Measurements from ENCODE around the gene TEX28.
"Not testable (repeated sequence)": the region's sequence is repeated elsewhere in the genome, so short reads cannot be mapped to it uniquely, and the experiment has no call there.

Gene TEX28, protein sequence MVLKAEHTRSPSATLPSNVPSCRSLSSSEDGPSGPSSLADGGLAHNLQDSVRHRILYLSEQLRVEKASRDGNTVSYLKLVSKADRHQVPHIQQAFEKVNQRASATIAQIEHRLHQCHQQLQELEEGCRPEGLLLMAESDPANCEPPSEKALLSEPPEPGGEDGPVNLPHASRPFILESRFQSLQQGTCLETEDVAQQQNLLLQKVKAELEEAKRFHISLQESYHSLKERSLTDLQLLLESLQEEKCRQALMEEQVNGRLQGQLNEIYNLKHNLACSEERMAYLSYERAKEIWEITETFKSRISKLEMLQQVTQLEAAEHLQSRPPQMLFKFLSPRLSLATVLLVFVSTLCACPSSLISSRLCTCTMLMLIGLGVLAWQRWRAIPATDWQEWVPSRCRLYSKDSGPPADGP

DNA sequence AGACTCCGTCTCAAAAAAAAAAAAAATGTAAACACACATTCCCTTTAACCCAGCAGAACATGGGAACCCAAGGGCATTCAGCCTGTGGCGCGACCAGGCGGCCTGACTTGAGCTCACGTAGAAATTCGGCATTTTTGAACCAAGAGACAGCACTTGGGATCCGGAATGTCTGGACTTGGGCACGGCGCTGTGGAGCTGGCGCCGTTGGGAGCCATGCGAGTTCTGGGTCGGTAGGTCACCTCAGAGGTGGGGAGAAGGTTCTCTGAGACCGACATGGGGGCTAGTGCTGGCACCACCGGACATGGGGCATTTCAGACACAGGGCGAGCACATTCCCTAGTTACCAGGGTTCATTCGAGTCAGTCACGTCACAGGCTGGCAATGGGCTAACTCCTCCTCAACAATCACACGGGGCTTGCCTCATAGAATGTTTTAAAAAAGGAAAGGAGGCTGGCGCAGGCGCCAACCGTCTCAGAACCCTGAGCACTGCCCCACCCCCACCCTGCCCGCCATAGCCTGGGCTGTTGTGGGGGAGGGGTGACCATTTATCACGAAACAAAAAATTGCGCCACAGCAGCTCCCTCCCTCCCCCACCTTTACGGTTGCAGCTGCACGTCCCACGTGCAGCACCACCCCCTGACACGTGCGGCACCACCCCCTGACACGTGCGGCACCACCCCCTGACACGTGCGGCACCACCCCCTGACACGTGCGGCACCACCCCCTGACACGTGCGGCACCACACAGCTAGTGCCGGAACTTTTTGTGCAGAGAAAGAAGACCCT, at the start of gene TEX28:
TEX28 (minus strand) TSS at position 334 of the 784 bp plus-strand sequence. CDS start 3,007 bp downstream, outside the sequence.
- intact Hi-C loops (cut with DNase I): no loop called here
- DNase-seq: peak in 2 of 10 donors; percentile 45 to 46

DNA sequence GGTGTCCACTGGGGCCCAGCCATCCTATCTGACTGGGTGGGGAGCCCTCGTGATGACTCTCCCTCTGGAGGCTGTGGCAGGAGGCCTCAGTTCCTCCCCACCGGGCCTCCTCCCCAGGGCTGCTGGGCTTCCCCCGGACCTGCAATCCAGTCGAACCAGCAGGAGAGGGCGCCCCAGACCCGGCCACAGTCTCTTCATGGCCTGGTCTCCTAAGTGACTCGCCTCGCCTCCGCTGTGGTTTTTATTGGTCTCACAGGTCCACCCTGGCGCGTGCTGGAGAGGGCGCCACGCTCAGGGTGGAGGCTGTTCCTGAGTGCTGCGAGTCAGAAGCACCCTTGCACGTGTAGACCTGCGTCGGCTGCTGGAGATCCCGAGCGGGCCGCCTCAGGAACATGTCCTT, 48.7 kb upstream of the TEX28 start:
- DNase-seq; intact Hi-C loops (cut with DNase I): not testable (repeated sequence)

DNA sequence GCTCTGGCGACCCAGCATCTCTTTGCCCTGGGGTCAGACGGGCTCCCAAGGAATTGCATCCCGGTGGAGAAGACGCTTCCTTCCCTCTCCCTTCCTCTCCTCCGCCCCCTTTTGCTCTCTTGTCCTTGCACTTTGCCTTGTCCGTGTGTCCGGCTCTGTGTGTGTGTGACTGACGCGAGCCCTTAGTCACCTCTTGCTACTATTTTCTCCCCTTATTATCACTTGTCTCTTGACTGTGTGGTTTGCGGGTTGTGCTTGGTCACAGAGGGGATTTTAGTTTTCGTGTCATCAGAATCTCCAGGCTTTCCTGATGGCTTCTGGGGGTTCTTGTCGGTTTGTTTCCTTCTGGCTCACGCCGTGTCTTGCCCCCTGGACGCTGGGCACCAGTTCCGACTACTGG, 48.1 kb upstream of the TEX28 start:
- DNase-seq; intact Hi-C loops (cut with DNase I): not testable (repeated sequence)

DNA sequence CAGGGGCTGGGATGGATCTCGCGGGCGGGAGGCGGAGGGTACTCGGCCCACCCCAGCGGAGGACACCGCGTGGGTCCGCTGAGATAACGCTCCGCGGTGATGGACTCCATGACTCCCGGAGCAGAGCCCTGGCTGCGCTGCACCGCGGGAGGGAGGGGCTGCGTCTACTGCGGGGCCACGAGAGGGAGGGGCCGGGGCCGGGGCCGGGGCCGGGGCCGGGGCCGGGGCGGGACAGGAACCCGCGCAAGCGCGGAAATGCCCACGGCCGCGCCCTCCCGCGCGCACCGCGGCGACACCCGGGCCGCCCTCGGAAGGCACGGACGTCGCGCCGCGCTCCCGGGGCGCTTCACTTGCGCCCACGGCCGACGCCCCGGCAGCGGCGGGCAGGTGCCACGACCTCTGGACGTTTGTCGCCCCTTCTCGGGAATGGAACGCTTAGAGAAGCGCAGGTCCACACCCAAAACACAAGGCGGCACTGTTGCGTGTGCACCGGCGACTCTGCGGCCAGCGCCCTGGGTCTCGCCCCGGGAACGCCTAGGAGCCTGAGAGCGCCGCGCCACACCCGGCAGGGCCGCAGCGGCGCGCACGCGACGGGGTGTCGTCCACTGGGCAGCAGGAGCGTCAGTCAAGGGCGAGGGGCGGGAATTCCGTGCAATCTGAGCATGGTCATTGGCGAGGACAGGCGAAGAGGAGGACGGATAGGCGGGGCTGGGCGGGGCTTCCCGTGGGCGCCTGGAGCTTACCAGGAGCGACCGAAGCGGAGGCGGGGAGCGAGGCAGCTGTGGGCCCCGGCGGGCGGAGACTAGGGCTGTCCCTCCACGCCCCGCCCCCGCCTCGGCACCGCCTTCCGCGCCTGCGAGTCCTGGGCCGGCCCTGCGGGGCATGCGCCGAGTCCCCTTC, 46.7 kb upstream of the TEX28 start:
- DNase-seq: peak in 1 of 10 donors; percentile 44
- intact Hi-C loops (cut with DNase I): not testable (repeated sequence)

DNA sequence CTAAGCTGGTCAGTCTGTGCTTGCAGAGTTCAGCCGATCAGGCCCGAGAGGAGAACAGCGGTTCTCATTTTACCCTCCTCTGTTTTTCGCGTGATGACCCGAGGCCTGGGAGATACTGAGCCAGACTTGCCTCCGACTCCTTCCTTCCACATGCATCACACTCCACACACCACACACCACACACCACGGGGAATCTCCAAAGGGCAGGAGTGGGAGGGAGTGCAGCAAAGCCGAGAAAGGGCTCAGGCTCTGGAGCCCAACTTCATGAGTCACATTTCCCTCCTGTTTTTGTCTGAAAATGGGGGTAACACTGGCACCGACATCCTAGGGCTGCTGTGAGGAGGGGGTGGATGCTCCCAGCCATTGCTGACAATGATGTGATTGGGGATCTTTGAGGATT, 39.6 kb upstream of the TEX28 start:
- intact Hi-C loops (cut with DNase I): no loop called here
- peak in 2 of 10 donors; percentile 19 to 53 for DNase-seq

DNA sequence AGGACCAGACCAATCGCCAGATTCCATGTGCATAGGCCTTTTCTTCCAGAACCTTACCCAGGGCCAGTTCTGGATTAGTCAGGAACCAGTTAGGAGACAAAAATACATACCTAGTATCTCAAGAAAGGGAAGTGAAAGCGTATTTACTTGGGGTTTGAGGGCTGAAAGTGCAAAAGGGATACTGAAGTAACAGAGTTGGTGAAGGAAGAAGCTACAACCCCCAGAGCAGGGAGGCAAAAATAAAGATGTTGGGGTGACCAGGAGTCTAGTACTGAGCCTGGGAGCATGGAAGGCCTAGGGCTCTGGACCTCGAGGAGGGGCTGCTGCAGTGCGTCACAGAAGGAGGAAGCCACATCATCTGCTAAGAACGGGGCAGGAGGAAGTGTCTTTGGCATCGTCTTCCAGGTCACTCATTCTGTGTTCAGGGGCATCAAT, 38.9 kb upstream of the TEX28 start:
- DNase-seq: peak in 2 of 10 donors; percentile 10 to 33
- intact Hi-C loops (cut with DNase I): no loop called here

DNA sequence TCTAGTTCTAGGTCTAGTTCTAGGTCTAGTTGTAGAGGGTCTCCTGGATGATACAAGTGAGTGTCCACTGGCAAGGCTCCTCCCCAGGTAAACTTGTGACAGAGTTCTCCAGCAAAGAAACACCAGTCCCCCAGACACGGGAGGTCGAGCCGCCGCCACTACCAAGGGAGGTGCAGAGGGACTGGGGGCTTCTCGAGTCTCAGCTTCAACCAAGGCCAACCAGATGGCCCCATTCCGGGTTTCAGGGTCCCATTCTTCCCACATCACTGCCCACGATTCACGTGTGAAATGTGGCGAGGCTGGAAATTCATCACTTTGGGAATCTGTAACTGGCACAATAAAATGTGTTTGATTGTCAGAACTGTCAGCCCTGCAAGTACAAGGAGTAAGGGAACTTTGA, 38.2 kb upstream of the TEX28 start:
- intact Hi-C loops (cut with DNase I): no loop called here
- DNase-seq: peak in 2 of 10 donors; percentile 52 to 59

DNA sequence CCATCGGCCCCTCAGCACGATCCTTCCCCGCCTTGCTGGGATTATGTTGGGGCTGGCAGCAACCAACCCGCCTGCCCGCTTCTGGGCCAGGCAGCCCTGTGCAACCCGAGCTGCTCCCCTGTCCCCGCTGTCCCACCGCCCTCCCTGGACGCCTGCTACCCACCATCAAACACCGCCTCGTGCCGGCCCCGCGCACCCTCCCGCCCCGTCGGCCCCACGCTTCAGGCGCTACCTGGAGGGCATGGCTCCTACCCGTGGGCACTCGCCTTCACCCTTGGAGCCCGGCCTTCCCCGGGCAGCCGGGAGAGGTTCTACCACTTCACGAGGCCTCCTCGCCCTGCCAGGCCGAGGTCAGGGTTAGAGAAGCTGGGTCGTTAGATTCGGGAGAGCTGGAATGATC, 37.6 kb upstream of the TEX28 start:
- DNase-seq: peak in 2 of 10 donors; percentile 78 to 79
- intact Hi-C loops (cut with DNase I): no loop called here

DNA sequence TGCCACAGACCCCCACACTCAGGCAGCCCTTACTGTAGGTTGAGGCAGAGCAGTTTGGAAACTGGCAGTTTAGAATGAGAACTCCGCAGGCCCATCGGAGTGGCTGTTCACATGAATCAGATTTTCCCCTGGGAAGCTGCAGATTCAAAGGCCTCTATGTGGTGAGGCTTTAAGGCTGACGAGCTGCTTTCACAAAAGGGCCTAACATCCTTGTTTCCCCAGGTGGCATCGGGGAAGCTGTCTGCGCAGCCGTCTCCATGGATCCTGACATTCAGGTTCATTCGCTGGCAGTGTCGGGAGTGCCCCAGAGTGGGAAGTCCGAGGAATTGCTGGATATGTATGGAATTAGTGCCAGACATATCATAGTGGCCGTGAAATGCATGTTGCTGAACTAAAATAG, 34.4 kb upstream of the TEX28 start:
- intact Hi-C loops (cut with DNase I): no loop called here
- peak in 2 of 10 donors; percentile 7 to 57 for DNase-seq

DNA sequence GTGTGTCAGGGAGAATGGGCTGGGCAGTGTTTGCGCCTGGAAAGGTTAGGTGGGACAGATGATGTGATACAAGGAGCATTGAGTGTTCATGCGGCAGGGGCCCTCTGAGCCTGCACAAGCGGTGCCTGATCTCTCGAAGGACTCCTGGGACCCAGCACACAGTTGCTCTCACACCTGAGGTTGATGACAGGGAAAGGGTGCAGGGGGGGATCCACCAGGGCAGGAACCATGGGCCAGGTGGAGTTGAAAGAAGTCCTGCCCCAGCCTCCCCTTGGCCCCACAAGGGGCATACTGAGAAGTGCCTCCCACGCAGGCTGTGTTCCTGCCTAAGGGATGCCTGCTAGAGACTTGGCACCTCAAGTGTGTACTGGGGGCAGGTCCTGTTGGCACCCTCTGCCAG, 33.7 kb upstream of the TEX28 start:
- DNase-seq: peak in 2 of 10 donors; percentile 54 to 62
- intact Hi-C loops (cut with DNase I): no loop called here

DNA sequence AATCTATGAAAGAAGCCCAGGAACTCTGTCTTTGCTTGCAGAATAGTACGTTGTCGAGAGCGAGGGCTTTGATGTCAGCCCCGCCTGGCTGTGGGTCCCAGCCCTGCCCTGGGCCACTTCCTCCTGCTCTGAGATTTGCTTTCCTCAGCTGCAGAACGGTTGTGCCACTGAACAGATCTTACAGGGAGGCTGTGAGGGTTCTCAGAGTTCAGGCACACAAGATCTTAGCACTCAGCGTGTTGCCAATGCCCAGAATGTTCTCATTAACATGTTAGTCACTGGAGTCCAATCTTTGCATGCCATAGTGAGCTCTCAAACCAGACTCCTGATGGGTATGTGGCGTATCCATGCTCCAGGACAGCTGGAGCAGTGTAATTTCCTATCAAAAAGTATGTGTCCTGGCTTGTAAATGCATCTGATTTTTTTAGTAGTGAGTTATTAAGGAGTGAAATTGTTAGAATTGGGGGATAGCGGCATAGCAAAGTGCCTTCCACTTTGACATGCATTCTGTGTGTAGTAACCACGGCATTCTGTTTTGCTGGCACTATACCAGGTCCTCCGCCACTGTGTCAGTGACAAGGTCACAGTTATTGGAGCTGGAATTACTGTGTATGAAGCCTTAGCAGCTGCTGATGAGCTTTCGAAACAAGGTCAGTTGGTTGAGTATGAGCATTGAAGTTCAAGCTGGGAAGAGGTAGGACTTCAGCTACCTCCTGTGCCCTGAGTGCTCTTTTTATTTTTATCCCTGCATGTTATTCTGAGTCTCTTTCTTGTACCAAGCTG, 32.3 kb upstream of the TEX28 start:
- intact Hi-C loops (cut with DNase I): no loop called here
- peak in 2 of 10 donors; percentile 50 to 56 for DNase-seq

DNA sequence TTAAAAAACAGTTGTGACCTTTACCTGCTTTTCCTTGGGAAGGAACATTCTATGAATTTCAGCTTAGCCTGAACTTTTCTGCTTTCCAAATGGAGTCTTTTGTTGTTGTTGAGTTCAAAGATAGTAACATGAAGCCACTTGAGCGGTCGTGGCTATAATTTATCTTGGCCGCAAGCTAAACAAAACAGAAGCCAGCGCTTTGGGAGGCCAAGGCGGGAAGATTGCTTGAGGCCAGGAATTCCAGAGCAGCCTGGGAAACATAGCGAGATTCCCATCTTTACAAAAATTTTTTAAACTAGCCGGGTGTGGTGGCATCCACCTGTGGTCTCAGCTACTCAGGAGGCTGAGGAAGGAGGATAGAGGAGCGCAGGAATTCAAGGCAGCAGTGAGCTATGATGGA, 30.6 kb upstream of the TEX28 start:
- peak in 2 of 10 donors; percentile 8 to 26 for DNase-seq
- intact Hi-C loops (cut with DNase I): no loop called here

DNA sequence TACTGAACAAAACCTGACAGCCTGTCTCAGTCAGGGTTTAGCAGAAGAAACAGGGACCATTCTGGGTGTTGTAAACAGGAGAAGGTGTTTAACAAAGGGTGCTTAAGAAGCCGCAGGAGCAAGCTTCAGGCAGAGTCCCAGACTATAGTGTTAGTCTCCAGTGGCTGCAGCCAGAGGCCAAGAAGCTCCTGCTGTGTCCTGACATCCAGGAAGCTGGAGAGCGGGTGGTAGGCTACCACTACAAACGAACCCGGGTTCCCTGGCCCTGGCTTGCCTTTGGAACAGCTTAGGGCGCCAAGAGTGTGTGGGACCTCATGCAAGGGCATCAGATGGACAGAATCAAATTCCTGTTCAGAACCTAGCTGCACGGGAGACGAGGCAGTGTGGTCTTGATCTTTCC, 28.6 kb upstream of the TEX28 start:
- DNase-seq: peak in 2 of 10 donors; percentile 24 to 29
- intact Hi-C loops (cut with DNase I): no loop called here

DNA sequence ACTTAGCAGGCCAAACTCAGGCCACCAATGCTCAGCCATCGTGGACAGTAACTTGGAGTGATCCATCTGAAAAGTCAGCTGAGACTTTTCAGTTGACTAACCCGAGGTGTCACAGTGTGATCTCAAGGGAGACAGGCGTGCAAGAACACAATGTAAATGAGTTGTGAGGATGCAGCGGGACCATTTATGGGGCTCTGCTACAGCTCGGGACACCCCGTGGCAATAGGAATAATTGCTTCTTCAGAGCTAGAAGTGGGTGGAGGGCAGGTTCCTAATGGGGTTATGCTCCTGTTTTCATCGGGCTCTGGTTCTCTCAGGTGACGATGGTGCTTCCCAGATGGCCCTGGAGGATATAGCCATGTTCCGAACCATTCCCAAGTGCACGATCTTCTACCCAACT, 28.0 kb upstream of the TEX28 start:
- peak in 1 of 10 donors; percentile 51 for DNase-seq
- intact Hi-C loops (cut with DNase I): no loop called here

DNA sequence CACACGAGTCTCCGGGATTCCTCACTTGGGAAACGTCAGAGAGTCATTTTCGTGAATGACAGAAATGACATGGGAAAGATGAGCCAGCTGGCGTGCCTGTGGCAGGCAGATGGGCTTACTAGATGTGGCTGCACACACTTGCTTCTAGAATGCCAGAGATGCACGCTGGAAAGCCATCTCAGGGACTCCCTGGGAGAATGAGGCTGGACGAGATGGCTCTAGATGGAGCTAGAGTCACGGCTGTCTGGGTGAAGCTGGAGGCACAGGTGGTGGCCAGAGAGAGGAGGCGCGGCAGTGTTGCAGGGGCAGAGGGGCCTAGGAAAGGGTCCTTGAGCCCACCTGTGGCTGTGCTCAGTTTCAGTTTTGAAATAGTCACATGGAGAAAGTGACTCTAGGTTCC, 26.7 kb upstream of the TEX28 start:
- DNase-seq: peak in 5 of 10 donors; percentile 8 to 85 (median 22)

DNA sequence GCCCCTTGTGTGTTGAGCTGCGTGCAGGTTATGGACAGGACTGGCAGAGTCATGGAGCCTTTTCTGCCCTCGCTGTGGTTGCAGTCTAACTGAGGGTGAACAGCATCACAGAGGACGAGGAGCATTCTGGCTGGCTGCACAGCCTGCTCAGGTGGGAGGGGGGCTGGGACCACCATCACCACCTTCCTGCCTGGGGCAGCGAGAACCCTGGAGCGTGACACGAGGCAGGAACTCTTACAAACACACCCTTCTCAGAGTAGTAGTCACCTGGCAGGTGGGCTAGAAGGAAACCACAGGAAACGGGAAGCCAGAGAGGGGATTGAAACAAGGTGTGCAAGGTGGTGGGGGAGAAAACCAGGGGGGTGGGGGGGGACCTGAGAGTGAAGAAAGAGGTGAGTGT, 26.2 kb upstream of the TEX28 start:
- peak in 1 of 10 donors; percentile 26 for DNase-seq
- intact Hi-C loops (cut with DNase I): no loop called here

More for the DNA sequence above, 26.7 kb upstream of the TEX28 start:
- intact Hi-C loops (cut with DNase I): no loop called here

DNA sequence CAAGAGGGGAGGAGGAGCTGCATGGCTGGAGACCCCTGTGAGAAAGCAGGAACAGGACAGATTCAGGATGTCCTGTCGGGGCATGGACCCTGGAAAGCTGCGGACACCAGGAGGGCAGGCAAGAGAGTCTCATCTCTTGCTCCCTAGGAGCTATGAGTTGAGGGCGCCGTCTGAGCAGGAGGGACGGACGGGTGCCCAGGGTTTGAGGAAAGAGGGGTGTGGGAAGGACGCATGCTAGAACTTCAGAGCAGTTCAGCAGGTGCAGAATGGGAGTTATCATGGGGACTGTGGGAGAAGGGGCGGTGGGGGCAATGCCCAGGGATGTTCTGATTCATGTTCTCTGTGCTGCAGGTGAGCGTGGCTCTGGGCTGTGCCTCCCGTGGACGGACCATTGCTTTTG, 25.5 kb upstream of the TEX28 start:
- intact Hi-C loops (cut with DNase I): no loop called here

DNA sequence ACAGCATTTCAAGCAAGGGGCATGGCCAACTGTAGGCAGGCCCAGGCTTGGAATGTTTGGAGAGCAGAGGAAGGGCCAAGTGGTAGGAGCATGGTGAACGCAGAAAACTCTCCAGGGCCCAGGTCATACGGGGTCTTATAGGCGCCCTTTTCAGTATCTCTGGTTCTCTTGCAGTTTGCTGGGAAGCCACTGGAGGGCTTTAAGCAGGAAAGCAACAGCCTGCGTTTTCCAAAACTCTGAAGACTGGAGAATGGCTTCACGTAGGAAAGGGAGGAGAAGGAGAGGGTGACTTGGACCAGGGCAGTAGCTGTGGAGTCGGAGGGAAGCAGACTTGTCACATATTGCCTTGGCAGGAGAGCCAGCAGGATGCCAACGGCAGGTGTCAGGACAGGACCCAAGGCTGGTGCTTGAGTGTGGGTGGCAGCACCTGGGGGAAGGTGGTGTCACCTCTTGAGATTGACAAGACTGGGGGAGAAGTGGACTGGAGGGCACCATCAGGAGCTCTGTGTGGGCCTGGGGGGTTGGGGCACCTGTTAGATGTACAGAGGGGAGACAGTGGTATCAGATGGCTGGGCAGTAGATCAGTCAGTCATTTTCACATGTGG, 22.6 kb upstream of the TEX28 start:
- DNase-seq: peak in 2 of 10 donors; percentile 47 to 49
- intact Hi-C loops (cut with DNase I): no loop called here

More for the DNA sequence above, 25.5 kb upstream of the TEX28 start:
- peak in 2 of 10 donors; percentile 55 to 77 for DNase-seq

DNA sequence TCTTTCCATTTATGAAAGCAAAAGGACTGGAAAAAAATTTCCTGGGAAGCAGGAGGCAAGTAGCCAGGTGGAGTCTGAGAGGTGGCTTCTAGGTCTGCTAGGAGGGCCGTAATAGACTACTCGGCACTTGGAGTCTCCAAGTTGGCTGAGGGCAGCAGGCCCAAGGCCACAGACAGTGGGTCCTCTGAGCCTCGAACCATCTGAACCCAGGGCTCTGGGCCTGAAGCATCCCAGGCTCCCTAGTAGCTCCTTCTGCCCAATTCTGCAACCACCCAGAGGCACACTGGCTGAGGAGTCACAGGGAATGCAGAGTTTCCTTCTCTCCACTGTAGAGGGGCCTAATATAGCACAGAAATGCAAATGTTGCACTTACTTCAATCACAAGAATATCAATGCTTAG, 20.5 kb upstream of the TEX28 start:
- intact Hi-C loops (cut with DNase I): no loop called here

More for the DNA sequence above, 20.5 kb upstream of the TEX28 start:
- peak in 2 of 10 donors; percentile 8 to 72 for DNase-seq

Measured in posterior cingulate gyrus (tissue), 11 donors.